Ishikawa (cell line): ENCODE results near the gene REPS1.

ENCODE experiments used
- CEBPB ChIP-seq: IDR thresholded peaks from 2 replicates; pipeline ENCODE4 v1.6.1; 2012
- CREB1 ChIP-seq: IDR thresholded peaks from 2 replicates; pipeline ENCODE4 v1.6.1; 2012; ENCODE audit warnings: low read depth
- EGR1 ChIP-seq: IDR thresholded peaks from 2 replicates; pipeline ENCODE4 v1.6.1; 2012
- EP300 ChIP-seq: IDR thresholded peaks from 2 replicates; pipeline ENCODE4 v1.6.1; 2012; ENCODE audit warnings: borderline replicate concordance
- MAX ChIP-seq: IDR thresholded peaks from 2 replicates; pipeline ENCODE4 v1.6.1; 2012
- NFIC ChIP-seq: IDR thresholded peaks from 2 replicates; pipeline ENCODE4 v1.6.1; 2012
- RAD21 ChIP-seq: IDR thresholded peaks from 2 replicates; pipeline ENCODE4 v1.6.1; 2012; ENCODE audit warnings: low read depth
- REST ChIP-seq: IDR thresholded peaks from 2 replicates; pipeline ENCODE4 v1.6.1; 2012; ENCODE audit warnings: low read depth, mild to moderate bottlenecking
- TAF1 ChIP-seq: IDR thresholded peaks from 2 replicates; pipeline ENCODE4 v1.6.1; 2012; ENCODE audit warnings: low read depth, mild to moderate bottlenecking
- TCF12 ChIP-seq: IDR thresholded peaks from 2 replicates; pipeline ENCODE4 v1.6.1; 2012; ENCODE audit warnings: low read depth
- TEAD4 ChIP-seq: IDR thresholded peaks from 2 replicates; pipeline ENCODE4 v1.6.1; 2012
- YY1 ChIP-seq: IDR thresholded peaks from 2 replicates; pipeline ENCODE4 v1.6.1; 2012; ENCODE audit warnings: low read depth
- ZBTB7A ChIP-seq: IDR thresholded peaks from 2 replicates; pipeline ENCODE4 v1.6.1; 2012; ENCODE audit warnings: low read depth
- TF ChIP-seq, protein P1 (sequence below): IDR thresholded peaks from 2 replicates; pipeline ENCODE4 v1.6.1; 2012

DNA sequence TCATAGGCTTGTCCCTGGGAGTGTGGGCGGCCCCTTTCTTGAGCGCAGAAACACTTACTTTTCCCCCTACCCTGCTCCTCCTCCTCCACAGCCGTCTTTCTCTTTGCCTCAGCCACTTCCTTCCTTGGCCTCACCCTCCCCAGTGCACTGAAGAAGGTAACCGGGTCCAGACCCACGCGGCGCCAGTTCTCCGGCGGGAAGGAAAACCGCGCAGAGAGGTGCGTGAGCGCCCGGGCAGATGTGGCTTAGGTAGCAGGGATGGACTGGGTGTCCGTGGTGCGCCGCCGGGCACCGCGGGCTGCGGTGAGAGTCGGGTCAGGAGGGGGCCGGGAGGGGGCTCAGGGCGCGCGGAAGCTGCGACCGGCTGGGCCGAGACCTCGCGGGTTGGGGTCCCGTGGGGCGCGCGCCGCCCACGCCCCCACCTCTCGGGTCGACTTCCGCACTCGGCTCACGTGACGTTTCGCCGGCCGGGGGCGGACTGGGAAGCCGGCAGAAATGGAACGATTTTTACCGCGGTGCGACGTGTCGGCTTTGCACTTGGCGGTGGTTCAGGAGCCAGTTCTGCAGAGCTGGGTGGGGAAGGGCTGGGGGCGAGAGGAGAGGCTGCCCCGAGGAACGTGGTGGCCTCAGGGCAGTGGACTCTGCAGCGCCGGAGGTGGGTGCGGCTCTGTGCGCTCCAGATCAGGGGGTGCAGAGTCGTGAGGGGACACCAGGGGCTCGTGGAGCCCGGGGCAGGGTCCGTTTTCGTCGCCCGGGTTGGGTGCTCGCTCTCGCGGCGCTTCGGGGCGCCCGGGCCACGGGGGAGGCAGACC, 40.8 kb upstream of the REPS1 start, which contains the start of gene ABRACL:
- TF ChIP-seq ZBTB7A, result peak; percentile 83; the same call in 1 of the 2 replicates
- TF ChIP-seq RAD21, result no peak
- TF ChIP-seq CEBPB, result no peak; the same call in 1 of the 2 replicates
- TF ChIP-seq REST, result no peak
- TF ChIP-seq EP300, result no peak
- TF ChIP-seq TAF1, result peak; percentile 61; the same call in 1 of the 2 replicates
- TF ChIP-seq EGR1, result peak; percentile 92
- TF ChIP-seq YY1, result no peak; the same call in none of the 2 replicates
- peak; percentile 78 for TF ChIP-seq MAX
- no peak for TF ChIP-seq CREB1
- TF ChIP-seq TCF12, result no peak
- no peak for TF ChIP-seq NFIC
- TF ChIP-seq TEAD4, result 0 out of 2 replicates have a peak, but pooled peaks have one; percentile 3
- TF ChIP-seq, protein P1, sequence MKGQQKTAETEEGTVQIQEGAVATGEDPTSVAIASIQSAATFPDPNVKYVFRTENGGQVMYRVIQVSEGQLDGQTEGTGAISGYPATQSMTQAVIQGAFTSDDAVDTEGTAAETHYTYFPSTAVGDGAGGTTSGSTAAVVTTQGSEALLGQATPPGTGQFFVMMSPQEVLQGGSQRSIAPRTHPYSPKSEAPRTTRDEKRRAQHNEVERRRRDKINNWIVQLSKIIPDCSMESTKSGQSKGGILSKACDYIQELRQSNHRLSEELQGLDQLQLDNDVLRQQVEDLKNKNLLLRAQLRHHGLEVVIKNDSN, result peak; percentile 95
